Measurements from ENCODE around the gene CDA. TPM values are rescaled to one million over a fixed set of nuclear protein-coding genes. Genes with fewer than 3 reads are reported as not detected.

CDA gene
- total RNA-seq, 1 experiment from 2014 or later: 6.5 TPM

DNA sequence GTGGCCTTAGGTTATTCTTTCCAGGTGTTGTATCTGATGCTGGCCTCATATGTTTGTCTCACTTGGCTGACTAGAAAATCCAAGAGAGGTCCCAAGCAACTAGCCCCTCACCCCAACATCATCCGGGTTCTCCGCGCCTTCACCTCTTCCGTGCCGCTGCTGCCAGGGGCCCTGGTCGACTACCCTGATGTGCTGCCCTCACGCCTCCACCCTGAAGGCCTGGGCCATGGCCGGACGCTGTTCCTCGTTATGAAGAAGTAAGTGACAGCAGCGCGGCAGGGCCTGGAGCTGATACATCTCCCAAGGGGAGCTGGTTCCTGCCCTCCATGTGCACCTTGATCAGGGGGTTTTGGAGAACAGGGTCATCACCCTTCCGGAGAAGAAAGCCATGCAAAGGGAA, 55.5 kb downstream of the CDA start:
- H3K4me3 Mint-ChIP-seq: no peak overlapping the region
- Histone ChIP-seq H2BK15ac (ENCODE audit: low read depth, low read length) (no peak overlapping the region), H2BK5ac (ENCODE audit: insufficient read length, low read length) (no peak overlapping the region), H2BK20ac (ENCODE audit: low read depth, low read length, poor library complexity, severe bottlenecking) (no peak overlapping the region), H3K14ac (ENCODE audit: insufficient read depth, low read length) (no peak overlapping the region), H2AK5ac (ENCODE audit: insufficient read length, low read length) (no peak overlapping the region), H3K79me2 (ENCODE audit: insufficient read depth, low read length) (no peaks in the 10 kb centered on the region), H2AFZ (ENCODE audit: low read length) (no peak overlapping the region), H3K27me3 (ENCODE audit: insufficient read depth, low read length) (no peaks in the 10 kb centered on the region), H4K20me1 (ENCODE audit: control insufficient read depth, insufficient read depth, insufficient read length) (no peaks in the 10 kb centered on the region), H3K79me1 (ENCODE audit: insufficient read depth, low read depth, low read length, poor library complexity, severe bottlenecking) (no peaks in the 10 kb centered on the region), H2BK120ac (ENCODE audit: low read depth, low read length, poor library complexity, severe bottlenecking) (no peak overlapping the region), H4K8ac (replicated peaks; ENCODE audit: insufficient read length, low read depth, low read length) (no peak overlapping the region), H3T11ph (ENCODE audit: low read length) (no peak overlapping the region), H3K23ac (ENCODE audit: insufficient read length, low read depth, low read length) (no peak overlapping the region), H3K27ac (ENCODE audit: insufficient read length, low read depth, low read length) (no peak overlapping the region), H2BK12ac (ENCODE audit: insufficient read length, low read depth, low read length) (no peak overlapping the region), H3K4me2 (ENCODE audit: insufficient read depth, insufficient read length, low read length) (no peak overlapping the region), H3K18ac (ENCODE audit: insufficient read length, low read depth, low read length) (no peak overlapping the region), H4K91ac (ENCODE audit: insufficient read length, low read depth, low read length) (no peak overlapping the region), H4K5ac (ENCODE audit: insufficient read length, low read depth, low read length) (no peak overlapping the region), H3K4me1 (ENCODE audit: insufficient read depth, low read length) (no peaks in the 10 kb centered on the region), H3K9ac (ENCODE audit: extremely low read depth, insufficient read length, low read length) (no peak overlapping the region), H3K4ac (ENCODE audit: low read depth, low read length) (no peak overlapping the region), H3K9me3 (ENCODE audit: control insufficient read depth, low read depth, low read length) (no peaks in the 10 kb centered on the region), H3K56ac (ENCODE audit: insufficient read length, low read depth, low read length) (no peak overlapping the region), H3K23me2 (ENCODE audit: insufficient read length, low read depth, low read length, poor library complexity, severe bottlenecking) (no peaks in the 10 kb centered on the region)
- WGBS (ENCODE audit: extremely low coverage, insufficient read length, low lambda C conversion rate): no CpG with 5 or more reads among the region's 13 CpGs
- peaks cover 0 to 12% (median 5%) of the 10 kb centered on the region in 3 experiments; a peak in 5 of 7 replicates for H3K36me3 Mint-ChIP-seq (ENCODE audit: insufficient read depth in 1 of 3, low read depth in 3 of 3)
- H3K27me3 Mint-ChIP-seq (ENCODE audit: low read depth): no peaks in the 10 kb centered on the region; the same call in 1 of the 2 replicates
- no peak for DNase-seq
- no peaks in the 10 kb centered on the region; a peak in 1 of 5 replicates for H3K9me3 Mint-ChIP-seq
- peaks cover 11 to 15% of the 10 kb centered on the region in 2 experiments for H3K4me1 Mint-ChIP-seq
- no peak overlapping the region for H3K27ac Mint-ChIP-seq
- TF ChIP-seq, protein P1, sequence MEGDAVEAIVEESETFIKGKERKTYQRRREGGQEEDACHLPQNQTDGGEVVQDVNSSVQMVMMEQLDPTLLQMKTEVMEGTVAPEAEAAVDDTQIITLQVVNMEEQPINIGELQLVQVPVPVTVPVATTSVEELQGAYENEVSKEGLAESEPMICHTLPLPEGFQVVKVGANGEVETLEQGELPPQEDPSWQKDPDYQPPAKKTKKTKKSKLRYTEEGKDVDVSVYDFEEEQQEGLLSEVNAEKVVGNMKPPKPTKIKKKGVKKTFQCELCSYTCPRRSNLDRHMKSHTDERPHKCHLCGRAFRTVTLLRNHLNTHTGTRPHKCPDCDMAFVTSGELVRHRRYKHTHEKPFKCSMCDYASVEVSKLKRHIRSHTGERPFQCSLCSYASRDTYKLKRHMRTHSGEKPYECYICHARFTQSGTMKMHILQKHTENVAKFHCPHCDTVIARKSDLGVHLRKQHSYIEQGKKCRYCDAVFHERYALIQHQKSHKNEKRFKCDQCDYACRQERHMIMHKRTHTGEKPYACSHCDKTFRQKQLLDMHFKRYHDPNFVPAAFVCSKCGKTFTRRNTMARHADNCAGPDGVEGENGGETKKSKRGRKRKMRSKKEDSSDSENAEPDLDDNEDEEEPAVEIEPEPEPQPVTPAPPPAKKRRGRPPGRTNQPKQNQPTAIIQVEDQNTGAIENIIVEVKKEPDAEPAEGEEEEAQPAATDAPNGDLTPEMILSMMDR (conservative IDR thresholded peaks at IDR 0.05): no peak

Data from H9 (cell line).